HEK293 (cell line): ENCODE data around the gene ADAMTS17.
"Not testable (repeated sequence)": the region's sequence is repeated elsewhere in the genome, so short reads cannot be mapped to it uniquely, and the experiment has no call there.

Source experiments
- CTCF ChIA-PET: fragments of 350-600 bp; formaldehyde crosslinking; extraction: SDS; loops from one replicate; lab custom pipeline; 2021; ENCODE audit warnings: antibody characterized with exemption; lab: Yijun Ruan, JAX
- POLR2A ChIA-PET: fragments of 300-600 bp; formaldehyde crosslinking; extraction: SDS; loops from one replicate; lab custom pipeline; 2020; ENCODE audit warnings: antibody characterized with exemption, inconsistent platforms; lab: Yijun Ruan, JAX
- H3K27ac ChIP-seq: fragments of 200-500 bp; sonication (Bioruptor generic); 2 replicates; pipeline ENCODE4 v1.5.1; 2014; ENCODE audit warnings: low read depth, low read length, control low read depth, inconsistent platforms; ENCODE audit errors: extremely low read depth
- H3K36me3 ChIP-seq, 2 experiments: fragments of 200-500 bp in 1 of 2; sonication (Bioruptor generic) in 1 of 2; 1 replicate in 1 of 2; 2 replicates in 1 of 2; pipeline ENCODE4 v1.5.1; 2014 to 2017; ENCODE audit warnings: inconsistent platforms in 2 of 2, low read length in 2 of 2; ENCODE audit not compliant: control insufficient read depth in 2 of 2, insufficient read depth in 1 of 2
- H3K4me1 ChIP-seq: fragments of 200-500 bp; sonication (Bioruptor generic); 2 replicates; pipeline ENCODE4 v1.5.1; 2014; ENCODE audit warnings: mild to moderate bottlenecking, low read length, inconsistent platforms; ENCODE audit not compliant: control insufficient read depth, insufficient read depth
- H3K4me3 ChIP-seq: 2 replicates; pipeline ENCODE4 v1.5.1; 2011; ENCODE audit warnings: low read depth, mild to moderate bottlenecking, control low read depth, low read length, moderate library complexity
- H3K9me3 ChIP-seq: fragments of 200-500 bp; sonication (Bioruptor generic); 2 replicates; pipeline ENCODE4 v1.5.1; 2014; ENCODE audit warnings: low read depth, low read length, inconsistent platforms; ENCODE audit not compliant: control insufficient read depth, insufficient read depth
- GFI1B ChIP-seq: fragments of 450-650 bp; formaldehyde crosslinking; IDR thresholded peaks from 2 replicates; pipeline ENCODE4 v1.5.1; 2016; ENCODE audit warnings: missing biosample characterization, missing genetic modification characterization
- GLIS1 ChIP-seq: fragments of 450-650 bp; formaldehyde crosslinking; IDR thresholded peaks from 2 replicates; pipeline ENCODE4 v1.5.1; 2016; ENCODE audit warnings: missing biosample characterization, missing genetic modification characterization
- IKZF3 ChIP-seq: fragments of 450-650 bp; IDR thresholded peaks from 2 replicates; pipeline ENCODE4 v1.5.0; 2018; ENCODE audit warnings: missing biosample characterization, mild to moderate bottlenecking, missing genetic modification characterization, moderate library complexity
- KLF1 ChIP-seq: fragments of 450-650 bp; formaldehyde crosslinking; IDR thresholded peaks from 2 replicates; pipeline ENCODE4 v1.5.1; 2016; ENCODE audit warnings: missing biosample characterization, missing genetic modification characterization
- PATZ1 ChIP-seq: fragments of 450-650 bp; formaldehyde crosslinking; IDR thresholded peaks from 2 replicates; pipeline ENCODE4 v1.5.1; 2016; ENCODE audit warnings: missing biosample characterization, missing genetic modification characterization
- SCRT1 ChIP-seq: fragments of 450-650 bp; formaldehyde crosslinking; IDR thresholded peaks from 2 replicates; pipeline ENCODE4 v1.5.1; 2016; ENCODE audit warnings: missing biosample characterization, missing genetic modification characterization, borderline replicate concordance
- SCRT2 ChIP-seq: fragments of 450-650 bp; formaldehyde crosslinking; IDR thresholded peaks from 2 replicates; pipeline ENCODE4 v1.5.1; 2016; ENCODE audit warnings: missing biosample characterization, missing genetic modification characterization
- SP2 ChIP-seq: fragments of 450-650 bp; formaldehyde crosslinking; IDR thresholded peaks from 2 replicates; pipeline ENCODE4 v1.5.1; 2016; ENCODE audit warnings: missing biosample characterization, missing genetic modification characterization
- TRIM28 ChIP-seq: IDR thresholded peaks from 2 replicates; pipeline ENCODE4 v1.6.1; 2011; ENCODE audit warnings: low read length, control low read depth, borderline replicate concordance
- ZBTB17 ChIP-seq: fragments of 450-650 bp; formaldehyde crosslinking; IDR thresholded peaks from 2 replicates; pipeline ENCODE4 v1.5.1; 2016; ENCODE audit warnings: missing biosample characterization, missing genetic modification characterization
- ZNF146 ChIP-seq: fragments of 450-650 bp; formaldehyde crosslinking; IDR thresholded peaks from 2 replicates; pipeline ENCODE4 v1.5.1; 2016; ENCODE audit warnings: missing biosample characterization, missing genetic modification characterization
- ZNF169 ChIP-seq: fragments of 450-650 bp; formaldehyde crosslinking; IDR thresholded peaks from 2 replicates; pipeline ENCODE4 v1.5.1; 2016; ENCODE audit warnings: missing biosample characterization, missing genetic modification characterization
- ZNF174 ChIP-seq: fragments of 450-650 bp; formaldehyde crosslinking; IDR thresholded peaks from 2 replicates; pipeline ENCODE4 v1.5.0; 2017; ENCODE audit warnings: missing biosample characterization, mild to moderate bottlenecking, missing genetic modification characterization
- ZNF350 ChIP-seq: fragments of 450-650 bp; formaldehyde crosslinking; IDR thresholded peaks from 2 replicates; pipeline ENCODE4 v1.5.0; 2017; ENCODE audit warnings: missing biosample characterization, mild to moderate bottlenecking, missing genetic modification characterization
- ZNF449 ChIP-seq: fragments of 450-650 bp; formaldehyde crosslinking; IDR thresholded peaks from 2 replicates; pipeline ENCODE4 v1.5.1; 2017; ENCODE audit warnings: missing biosample characterization, mild to moderate bottlenecking, missing genetic modification characterization, moderate library complexity
- ZNF473 ChIP-seq: fragments of 450-650 bp; formaldehyde crosslinking; IDR thresholded peaks from 2 replicates; pipeline ENCODE4 v1.5.1; 2017; ENCODE audit warnings: missing biosample characterization, missing genetic modification characterization
- ZNF571 ChIP-seq: fragments of 450-650 bp; formaldehyde crosslinking; IDR thresholded peaks from 2 replicates; pipeline ENCODE4 v1.5.0; 2017; ENCODE audit warnings: missing biosample characterization, missing genetic modification characterization
- ZNF677 ChIP-seq: fragments of 450-650 bp; IDR thresholded peaks from 2 replicates; pipeline ENCODE4 v1.5.0; 2018; ENCODE audit warnings: missing biosample characterization, mild to moderate bottlenecking, missing genetic modification characterization, moderate library complexity
- ZSCAN16 ChIP-seq: fragments of 450-650 bp; formaldehyde crosslinking; IDR thresholded peaks from 2 replicates; pipeline ENCODE4 v1.5.1; 2016; ENCODE audit warnings: missing biosample characterization, missing genetic modification characterization

Gene ADAMTS17

GRCh38 chr15:100340721-100341238 is 995 bp downstream of the ADAMTS17 start (continued):
- TF ChIP-seq PATZ1 (no peak), ZNF473 (no peak)

GRCh38 chr15:100339999-100340398 is 1.8 kb downstream of the ADAMTS17 start:
- H3K27ac ChIP-seq: no peak overlapping the region
- POLR2A ChIA-PET: interaction anchor here (1.6 to 2.7 kb wide), 2 partner anchors 10 to 262 kb away, joined by 5 to 9 read pairs; partner anchors contain the start of genes ASB7 and LINS1
- peaks cover 5% of the 10 kb centered on the region; the same call in 1 of the 2 replicates for H3K4me1 ChIP-seq
- CTCF ChIA-PET: interaction anchor here (0.6 to 5.4 kb wide), 13 partner anchors 9 to 936 kb away, joined by 3 to 69 read pairs (median 3); no protein-coding TSS in a partner anchor
- no peaks in the 10 kb centered on the region for H3K9me3 ChIP-seq
- peak; percentile 61 for TF ChIP-seq GLIS1
- peak; percentile 77 for TF ChIP-seq SCRT1 (tag by site-specific recombination)
- TF ChIP-seq ZNF449 (tag by site-specific recombination): no peak
- TF ChIP-seq ZNF677 (tag by site-specific recombination): no peak
- no peak for TF ChIP-seq ZNF174
- no peak for TF ChIP-seq ZNF350 (tag by site-specific recombination)
- peak; percentile 62 for TF ChIP-seq SCRT2 (tag by site-specific recombination)
- TF ChIP-seq ZNF146 (tag by site-specific recombination): no peak
- no peak for TF ChIP-seq ZNF169
- no peak for TF ChIP-seq IKZF3 (tag by site-specific recombination)
- TF ChIP-seq GFI1B (tag by site-specific recombination): no peak
- no peak for TF ChIP-seq ZNF571 (tag by site-specific recombination)
- H3K36me3 ChIP-seq: peaks cover 0 to 4% of the 10 kb centered on the region in 2 experiments; a peak in 1 of 3 replicates
- no peak overlapping the region for H3K4me3 ChIP-seq

GRCh38 chr15:100339451-100339850 is 2.3 kb downstream of the ADAMTS17 start:
- POLR2A ChIA-PET: interaction anchor here (1.6 to 2.7 kb wide), 2 partner anchors 10 to 263 kb away, joined by 5 to 9 read pairs; partner anchors contain the start of genes ASB7 and LINS1
- H3K4me1 ChIP-seq, H3K27ac ChIP-seq, H3K36me3 ChIP-seq, H3K4me3 ChIP-seq, H3K9me3 ChIP-seq: not testable (repeated sequence)
- TF ChIP-seq KLF1: 0 out of 2 replicates have a peak, but pooled peaks have one; percentile 20
- TF ChIP-seq ZBTB17 (tag by site-specific recombination): 0 out of 2 replicates have a peak, but pooled peaks have one; percentile 10
- TF ChIP-seq TRIM28: 0 out of 2 replicates have a peak, but pooled peaks have one; percentile 3
- TF ChIP-seq SP2 (tag by site-specific recombination): peak; percentile 26; the same call in 1 of the 2 replicates
- TF ChIP-seq ZSCAN16 (tag by site-specific recombination): 0 out of 2 replicates have a peak, but pooled peaks have one; percentile 40
- CTCF ChIA-PET: interaction anchor here (0.5 to 5.4 kb wide), 33 partner anchors 10 to 1817 kb away, joined by 3 to 69 read pairs (median 4); partner anchors contain the start of gene LRRC28
